HepG2 (cell line): ENCODE data around the gene FAM43A.

ENCODE experiments used
- FOSL1 ChIP-seq: sonication (generic); formaldehyde crosslinking; IDR thresholded peaks from 2 replicates; pipeline ENCODE4 v1.9.0; 2021; ENCODE audit warnings: missing genetic modification reagents, borderline replicate concordance
- JUN ChIP-seq: sonication (generic); formaldehyde crosslinking; IDR thresholded peaks from 2 replicates; pipeline ENCODE4 v1.4.0; 2020; ENCODE audit warnings: mild to moderate bottlenecking, missing genetic modification reagents
- POLR2G ChIP-seq: fragments of 200-400 bp; formaldehyde crosslinking; IDR thresholded peaks from 2 replicates; pipeline ENCODE4 v1.6.1; 2018; ENCODE audit warnings: mild to moderate bottlenecking, low read depth, low read length, moderate library complexity
- ZNF781 ChIP-seq: sonication (generic); formaldehyde crosslinking; IDR thresholded peaks from 2 replicates; pipeline ENCODE4 v1.5.1; 2020; ENCODE audit warnings: borderline replicate concordance, mild to moderate bottlenecking, missing genetic modification reagents; ENCODE audit errors: not compliant biosample characterization
- TF ChIP-seq, protein P1 (sequence below): fragments of 450-650 bp; IDR thresholded peaks from 2 replicates; pipeline ENCODE4 v1.6.1; 2017; ENCODE audit warnings: mild to moderate bottlenecking

- TF ChIP-seq FOSL1 (CRISPR knock-in tag) (no peak), JUN (no peak), ZNF781 (CRISPR knock-in tag) (no peak), POLR2G (no peak)
- TF ChIP-seq, protein P1, sequence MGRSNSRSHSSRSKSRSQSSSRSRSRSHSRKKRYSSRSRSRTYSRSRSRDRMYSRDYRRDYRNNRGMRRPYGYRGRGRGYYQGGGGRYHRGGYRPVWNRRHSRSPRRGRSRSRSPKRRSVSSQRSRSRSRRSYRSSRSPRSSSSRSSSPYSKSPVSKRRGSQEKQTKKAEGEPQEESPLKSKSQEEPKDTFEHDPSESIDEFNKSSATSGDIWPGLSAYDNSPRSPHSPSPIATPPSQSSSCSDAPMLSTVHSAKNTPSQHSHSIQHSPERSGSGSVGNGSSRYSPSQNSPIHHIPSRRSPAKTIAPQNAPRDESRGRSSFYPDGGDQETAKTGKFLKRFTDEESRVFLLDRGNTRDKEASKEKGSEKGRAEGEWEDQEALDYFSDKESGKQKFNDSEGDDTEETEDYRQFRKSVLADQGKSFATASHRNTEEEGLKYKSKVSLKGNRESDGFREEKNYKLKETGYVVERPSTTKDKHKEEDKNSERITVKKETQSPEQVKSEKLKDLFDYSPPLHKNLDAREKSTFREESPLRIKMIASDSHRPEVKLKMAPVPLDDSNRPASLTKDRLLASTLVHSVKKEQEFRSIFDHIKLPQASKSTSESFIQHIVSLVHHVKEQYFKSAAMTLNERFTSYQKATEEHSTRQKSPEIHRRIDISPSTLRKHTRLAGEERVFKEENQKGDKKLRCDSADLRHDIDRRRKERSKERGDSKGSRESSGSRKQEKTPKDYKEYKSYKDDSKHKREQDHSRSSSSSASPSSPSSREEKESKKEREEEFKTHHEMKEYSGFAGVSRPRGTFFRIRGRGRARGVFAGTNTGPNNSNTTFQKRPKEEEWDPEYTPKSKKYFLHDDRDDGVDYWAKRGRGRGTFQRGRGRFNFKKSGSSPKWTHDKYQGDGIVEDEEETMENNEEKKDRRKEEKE, result no peak
These were observed 25.9 kb upstream of the FAM43A start for GRCh38 chr3:194659778-194660177.
